ENCODE measurements around the gene SPATA2L.

GRCh38 chr16:89689142-89689541, 12.4 kb downstream of the SPATA2L start:
- TF ChIP-seq CTCF (conservative IDR thresholded peaks at IDR 0.05) = no peak
- no peak for TF ChIP-seq EZH2 (IDR thresholded peaks at IDR 0.05; ENCODE audit: low read depth)
